GM18867 (cell line): ENCODE data around the gene ZBTB4.
"Not testable (repeated sequence)": the region's sequence is repeated elsewhere in the genome, so short reads cannot be mapped to it uniquely, and the experiment has no call there.

Experiments
- ATAC-seq: cut with Tn5 transposase; IDR thresholded peaks from one replicate; pipeline ENCODE4 v1.9.1; 2021; ENCODE audit warnings: mild to moderate bottlenecking, moderate library complexity; ENCODE audit not compliant: unreplicated experiment

ZBTB4 gene

DNA sequence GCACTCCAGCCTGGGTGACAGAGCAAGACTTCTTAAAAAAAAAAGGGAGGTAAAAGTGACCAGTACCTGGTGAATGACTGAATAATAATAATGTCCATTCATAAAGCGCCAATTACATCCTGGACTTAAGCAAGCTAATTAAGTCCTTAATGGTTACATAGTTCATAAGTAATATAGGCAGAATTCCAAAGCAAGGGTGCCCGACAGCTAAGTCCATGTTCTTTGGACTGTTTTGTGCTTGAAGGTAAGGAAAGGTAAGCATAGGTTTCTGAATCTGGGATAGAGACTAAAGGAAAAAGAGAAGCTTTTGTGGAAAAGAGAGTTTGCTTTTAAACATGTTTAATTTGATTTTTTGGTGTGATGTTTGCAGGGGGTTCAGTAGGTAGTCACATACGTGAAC is 14.5 kb upstream of the ZBTB4 start:
- no peak for ATAC-seq

DNA sequence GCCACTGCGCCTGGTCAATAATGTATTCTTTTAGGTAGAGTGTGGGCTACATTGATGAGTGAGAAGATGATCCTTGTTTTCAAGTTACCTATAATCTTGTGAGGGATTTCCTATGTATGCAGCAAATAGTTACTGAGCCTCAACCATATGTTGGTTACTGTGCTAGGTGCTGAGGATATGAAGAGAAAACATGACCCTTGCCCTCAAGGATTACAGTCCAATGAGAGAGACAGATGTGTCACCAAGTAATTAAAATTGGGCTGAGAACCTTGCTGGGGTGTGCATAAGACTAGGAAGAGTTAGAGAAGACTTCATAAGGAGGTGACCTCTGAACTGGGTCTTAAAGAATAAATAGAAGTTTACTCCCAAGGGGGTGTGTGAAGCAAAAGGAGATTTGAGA is 12.2 kb upstream of the ZBTB4 start:
- ATAC-seq = no peak

DNA sequence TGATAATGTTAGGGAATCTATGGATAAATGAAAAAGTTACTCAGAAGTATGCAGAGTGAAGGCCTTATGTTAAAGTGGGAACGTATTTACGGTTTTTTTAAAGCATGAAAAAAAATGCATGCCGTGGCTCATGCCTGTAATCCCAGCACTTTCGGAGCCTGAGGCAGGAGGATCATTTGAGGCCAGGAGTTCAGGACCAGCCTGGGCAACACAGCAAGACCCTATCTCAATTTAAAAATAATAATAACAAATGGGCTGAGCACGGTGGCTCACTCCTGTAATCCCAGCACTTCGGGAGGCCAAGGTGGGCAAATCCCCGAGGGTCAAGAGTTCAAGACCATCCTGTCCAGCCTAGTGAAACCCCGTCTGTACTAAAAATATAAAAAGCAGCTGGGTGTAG is 10.7 kb upstream of the ZBTB4 start:
- ATAC-seq = no peak

DNA sequence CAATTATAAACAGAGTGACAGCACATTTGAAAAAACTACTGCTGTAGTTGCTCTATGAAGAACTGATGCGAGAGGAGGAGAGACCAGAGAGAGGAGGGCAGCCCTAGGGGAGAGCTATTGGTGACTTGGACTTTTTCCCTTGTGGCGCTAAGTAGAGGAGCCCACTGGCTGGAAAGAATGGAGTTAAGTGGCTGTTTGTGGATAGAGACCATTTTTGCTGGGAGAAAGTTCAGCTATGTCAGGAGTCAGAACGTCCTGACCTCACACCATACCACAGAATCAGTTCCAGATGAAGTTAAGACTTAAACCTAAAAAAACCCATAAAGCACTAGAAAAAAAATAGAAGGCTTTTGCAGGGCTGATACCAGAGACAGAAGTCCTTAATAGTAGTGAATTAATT is 6.8 kb upstream of the ZBTB4 start:
- ATAC-seq = no peak

DNA sequence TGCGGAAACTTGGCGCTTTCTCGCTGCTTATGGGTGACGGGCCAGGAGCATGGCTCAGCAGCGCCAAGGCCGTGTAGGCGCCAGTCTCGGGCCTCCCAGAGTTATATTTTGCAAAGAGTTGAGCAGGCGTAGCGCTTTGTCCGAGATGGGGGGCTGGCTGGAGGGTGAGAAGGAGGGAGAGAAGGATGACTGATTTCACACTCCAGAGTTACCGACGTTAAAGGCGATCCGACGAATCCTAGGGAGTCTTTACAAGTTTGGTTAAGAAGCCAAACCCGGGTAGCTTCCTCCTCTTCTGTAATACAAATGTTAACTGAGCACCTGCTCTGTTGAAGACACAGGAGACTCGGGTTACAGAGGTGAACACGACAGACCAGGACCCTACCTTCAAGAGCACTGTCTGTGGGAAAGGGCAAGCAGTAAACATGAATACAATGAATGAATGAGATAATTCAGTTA is 5.5 kb upstream of the ZBTB4 start:
- no peak for ATAC-seq

DNA sequence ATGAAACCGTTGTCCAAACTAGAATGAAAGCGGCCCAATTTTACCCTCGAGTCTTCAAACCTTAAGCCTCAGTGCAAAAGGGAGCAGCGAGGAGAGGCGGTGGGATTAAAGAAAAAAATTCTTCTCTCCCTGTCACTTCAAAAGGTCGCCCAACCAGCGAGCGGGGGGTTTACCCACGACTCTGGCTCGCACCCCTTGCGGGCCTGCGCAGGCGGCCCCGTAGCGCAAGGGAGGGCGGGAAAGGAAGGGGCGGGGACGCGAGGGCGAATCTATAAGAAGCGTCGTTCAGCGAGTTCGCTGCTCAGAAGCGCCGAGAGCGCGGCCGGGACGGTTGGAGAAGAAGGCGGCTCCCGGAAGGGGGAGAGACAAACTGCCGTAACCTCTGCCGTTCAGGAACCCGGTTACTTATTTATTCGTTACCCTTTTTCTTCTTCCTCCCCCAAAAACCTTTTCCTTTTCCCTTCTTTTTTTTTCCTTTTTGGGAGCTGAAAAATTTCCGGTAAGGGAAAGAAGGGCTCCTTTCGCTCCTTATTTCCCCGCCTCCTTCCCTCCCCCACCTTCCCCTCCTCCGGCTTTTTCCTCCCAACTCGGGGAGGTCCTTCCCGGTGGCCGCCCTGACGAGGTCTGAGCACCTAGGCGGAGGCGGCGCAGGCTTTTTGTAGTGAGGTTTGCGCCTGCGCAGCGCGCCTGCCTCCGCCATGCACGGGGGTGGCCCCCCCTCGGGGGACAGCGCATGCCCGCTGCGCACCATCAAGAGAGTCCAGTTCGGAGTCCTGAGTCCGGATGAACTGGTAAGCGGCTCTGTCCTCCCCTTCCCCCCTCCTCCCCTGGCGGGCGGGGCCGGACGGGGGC is 4.9 kb upstream of the ZBTB4 start, which contains the start of gene POLR2A:
POLR2A (plus strand) TSS at position 300 of the 852 bp plus-strand sequence.
- peak; percentile 58 for ATAC-seq

DNA sequence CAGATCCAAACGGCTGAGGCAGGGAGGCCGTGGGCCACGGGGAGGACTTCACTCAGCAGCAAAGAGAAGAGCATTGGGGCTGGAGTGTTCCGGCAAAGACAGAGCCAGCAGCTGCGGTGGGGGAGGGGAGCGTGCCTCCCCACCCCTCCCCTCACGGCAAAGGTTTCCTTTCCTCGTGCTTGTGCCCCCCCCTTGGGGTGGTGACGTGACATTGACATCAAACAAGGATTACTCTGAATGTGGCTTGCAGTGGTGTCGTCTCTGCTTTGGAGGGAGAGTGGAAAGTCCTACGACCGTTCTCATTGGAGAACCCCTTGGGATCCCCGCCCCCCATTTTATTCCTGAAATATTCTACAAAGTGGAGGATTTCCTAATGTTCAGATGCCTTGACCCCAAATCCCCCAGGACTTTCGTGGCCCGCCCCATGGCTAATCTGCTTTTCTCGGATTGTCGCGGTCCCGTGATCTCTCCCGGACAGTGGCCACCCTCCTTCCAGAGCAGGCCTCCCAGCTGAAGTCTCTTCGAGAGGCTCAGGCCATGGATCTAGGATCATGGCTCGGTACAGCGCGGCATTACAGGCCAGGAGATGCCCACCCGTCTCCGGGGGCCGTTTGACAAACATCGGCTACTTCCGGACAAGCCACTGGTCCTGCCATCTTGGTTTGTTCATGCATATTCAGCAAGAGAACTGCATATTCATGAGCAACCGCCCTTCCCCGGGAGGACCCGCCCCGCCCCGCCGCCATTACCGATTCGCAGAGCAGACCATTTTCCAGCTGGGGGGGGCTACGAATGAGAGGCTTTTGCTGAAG is 4.0 kb upstream of the ZBTB4 start:
- peak; percentile 30 for ATAC-seq

DNA sequence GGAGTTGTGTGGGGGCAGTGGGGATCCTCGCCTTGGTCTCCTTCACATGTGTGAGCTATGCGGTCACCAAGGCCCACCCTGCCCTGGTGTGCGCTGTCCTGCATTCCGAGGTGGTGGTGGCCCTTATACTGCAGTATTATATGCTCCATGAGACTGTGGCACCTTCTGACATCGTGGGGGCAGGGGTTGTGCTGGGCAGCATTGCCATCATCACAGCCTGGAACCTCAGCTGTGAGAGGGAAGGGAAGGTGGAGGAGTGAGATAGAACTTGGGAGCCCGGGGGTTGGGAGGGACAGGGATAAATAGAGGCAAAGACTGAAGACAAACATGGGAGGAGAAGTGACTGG is 3.3 kb upstream of the ZBTB4 start:
- not testable (repeated sequence) for ATAC-seq

DNA sequence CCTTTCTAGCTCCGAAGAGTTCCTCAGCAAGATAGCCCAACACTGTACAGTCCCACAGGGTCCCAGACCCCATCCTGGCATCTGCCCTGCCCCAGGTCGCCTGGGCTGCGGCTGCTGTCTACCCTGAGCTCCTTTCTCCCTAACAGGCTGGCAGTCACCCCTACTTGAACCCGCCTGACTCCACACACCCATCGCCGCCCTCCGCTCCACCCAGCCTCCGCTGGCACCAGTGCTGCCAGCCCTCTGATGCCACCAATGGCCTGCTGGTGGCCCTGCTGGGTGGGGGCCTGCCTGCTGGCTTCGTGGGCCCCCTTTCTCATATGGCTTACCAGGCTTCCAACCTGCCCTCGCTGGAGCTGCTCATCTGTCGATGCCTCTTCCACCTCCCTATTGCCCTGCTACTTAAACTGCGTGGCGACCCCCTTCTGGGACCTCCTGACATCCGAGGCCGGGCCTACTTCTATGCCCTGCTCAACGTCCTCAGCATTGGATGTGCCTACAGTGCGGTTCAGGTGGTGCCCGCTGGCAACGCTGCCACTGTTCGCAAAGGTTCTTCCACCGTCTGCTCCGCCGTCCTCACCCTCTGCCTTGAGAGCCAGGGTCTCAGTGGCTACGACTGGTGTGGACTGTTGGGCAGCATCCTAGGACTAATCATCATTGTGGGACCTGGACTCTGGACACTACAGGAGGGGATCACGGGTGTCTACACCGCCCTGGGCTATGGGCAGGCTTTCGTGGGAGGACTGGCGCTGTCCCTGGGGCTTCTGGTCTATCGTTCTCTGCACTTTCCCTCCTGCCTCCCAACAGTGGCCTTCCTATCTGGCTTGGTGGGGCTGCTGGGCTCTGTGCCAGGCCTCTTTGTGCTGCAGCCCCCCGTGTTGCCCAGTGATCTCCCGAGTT is 2.7 kb upstream of the ZBTB4 start:
- not testable (repeated sequence) for ATAC-seq

DNA sequence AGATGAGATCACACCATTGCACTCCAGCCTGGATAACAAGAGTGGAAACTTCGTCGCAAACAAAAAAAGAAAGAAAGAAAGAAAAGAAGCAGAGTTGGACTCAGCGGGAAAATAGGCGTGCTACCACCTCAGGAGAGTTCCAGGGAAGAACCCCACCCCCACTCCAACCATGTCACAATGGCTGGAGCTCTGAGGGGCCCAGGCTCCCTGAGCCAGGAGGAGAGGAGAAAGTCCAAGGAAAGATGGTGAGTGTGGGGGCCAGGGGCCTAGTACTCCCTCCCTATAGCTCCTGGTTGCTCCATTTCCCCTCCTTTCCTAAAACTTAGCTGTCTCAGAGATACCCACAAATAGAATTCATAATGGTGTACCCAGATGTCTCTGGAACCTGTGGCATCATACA is 1.8 kb upstream of the ZBTB4 start, which contains the start of gene SLC35G6:
SLC35G6 (plus strand) TSS at position 172 of the 400 bp plus-strand sequence; CDS start at position 243, 71 bp downstream.
- not testable (repeated sequence) for ATAC-seq

DNA sequence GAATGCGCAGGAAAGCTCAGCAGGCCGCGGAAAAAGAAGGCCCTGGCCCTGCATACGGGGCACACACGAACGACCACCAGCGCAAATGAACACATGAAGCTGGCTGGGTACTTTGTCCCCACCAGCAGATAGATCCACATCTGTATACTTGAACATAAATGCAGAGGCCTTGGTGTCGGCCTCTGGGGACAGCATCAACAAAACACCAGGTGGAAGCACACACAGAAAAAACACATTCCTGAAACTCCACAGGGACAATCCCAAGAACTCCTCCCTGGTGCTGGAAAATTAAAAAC is 606 bp upstream of the ZBTB4 start:
- ATAC-seq = no peak

DNA sequence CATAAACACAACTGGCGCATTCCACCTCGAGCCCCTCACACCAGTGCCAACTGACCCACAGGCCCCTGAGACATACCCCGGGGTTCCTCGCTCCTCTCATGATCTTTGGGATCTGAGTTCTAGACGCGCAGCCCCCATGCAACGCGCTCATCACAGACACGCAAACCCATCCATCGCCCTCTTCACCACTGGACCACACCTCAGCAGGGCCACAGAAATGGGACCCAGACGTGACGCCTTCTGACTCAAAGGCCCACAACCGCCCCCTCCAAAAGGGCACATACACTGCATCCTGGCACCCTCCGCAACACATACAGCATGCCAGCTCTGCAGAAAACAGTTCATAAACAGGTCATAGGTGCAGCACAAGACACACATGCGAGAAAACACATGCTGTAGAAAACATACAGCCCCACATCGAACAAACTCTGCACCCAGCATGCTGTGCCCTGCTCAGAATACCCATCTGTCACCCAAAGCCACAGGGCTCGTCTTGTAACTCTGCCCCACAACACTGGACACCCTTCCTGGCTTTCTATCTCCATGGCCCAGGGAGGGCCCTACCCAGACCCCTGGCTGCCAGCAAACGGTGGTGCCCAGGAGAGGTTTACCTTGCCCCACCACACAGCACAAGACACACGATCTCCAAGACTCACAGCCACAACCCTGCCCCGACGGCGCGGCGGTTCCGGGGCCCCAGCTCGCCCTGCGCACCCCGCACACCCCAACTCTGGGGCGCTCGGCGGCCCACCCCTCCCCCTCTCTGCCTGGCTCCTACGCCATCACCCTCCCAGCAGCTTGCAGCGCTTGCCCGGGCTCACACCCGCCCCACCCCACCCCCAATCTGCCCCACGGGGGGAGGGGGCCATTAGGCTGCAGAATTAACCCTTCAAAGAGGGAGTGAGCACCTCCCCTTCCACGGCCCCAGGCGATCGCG is 887 bp downstream of the ZBTB4 start:
- ATAC-seq = no peak

DNA sequence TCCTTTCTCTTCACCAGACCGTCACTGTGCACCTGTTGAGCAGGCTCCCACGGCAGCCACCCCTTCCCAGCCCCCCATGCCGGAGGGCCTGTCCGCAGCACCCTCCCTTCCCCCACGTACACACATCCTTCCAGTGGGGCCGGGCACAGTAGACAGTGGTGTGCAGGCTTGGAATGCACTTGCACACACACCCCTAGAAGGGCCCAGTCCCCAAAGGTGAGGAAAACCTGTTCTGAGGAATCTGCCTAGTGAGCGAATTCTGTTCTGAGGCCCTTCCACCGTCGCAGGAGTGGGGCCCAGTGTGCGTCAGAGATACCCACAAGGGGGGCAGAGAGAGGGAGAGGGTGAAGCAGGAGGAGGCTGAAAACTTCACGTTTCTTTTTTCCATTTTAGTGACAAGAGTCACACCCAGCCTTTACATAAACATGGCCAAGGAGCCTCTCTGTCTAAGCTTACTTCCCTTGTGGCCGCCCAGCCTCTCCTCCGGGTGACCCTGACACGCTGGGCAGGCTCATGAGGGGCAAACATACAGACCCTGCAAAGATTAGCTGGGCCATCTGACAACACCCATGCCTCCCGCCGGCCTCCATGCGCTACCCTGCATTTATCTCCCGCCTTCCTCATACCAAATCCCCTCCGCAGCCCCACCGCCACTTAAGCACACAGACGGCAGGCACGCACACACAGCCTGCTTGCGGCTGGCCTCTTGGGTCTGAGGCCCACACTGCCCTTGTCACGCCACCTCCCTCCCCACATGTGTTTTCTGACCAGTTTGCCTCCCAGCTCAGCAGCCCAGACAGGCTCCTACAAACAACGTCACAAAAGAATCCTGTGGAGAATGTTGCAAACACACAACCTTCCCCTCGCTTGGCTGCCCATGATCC is 1.8 kb downstream of the ZBTB4 start:
- ATAC-seq = no peak

DNA sequence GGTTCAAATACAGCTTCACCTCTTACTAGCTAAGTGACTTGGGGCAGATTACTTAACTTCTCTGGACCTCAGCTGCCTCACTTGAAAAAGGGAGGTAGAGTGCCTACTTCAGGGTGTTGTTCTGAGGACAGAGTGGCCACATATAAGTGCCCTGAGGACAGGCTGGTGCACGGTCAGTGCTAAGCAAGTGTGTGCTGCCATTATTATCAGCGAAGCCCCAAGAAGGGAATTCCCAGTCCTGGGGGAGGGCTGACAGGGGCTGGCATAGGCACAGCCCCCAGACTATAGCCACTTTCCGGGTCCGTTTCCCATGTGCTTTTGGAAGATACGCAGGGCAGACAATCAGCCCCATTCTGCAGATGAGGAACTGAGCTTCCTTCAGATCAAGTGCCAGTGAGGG is 2.5 kb downstream of the ZBTB4 start:
- ATAC-seq = no peak

DNA sequence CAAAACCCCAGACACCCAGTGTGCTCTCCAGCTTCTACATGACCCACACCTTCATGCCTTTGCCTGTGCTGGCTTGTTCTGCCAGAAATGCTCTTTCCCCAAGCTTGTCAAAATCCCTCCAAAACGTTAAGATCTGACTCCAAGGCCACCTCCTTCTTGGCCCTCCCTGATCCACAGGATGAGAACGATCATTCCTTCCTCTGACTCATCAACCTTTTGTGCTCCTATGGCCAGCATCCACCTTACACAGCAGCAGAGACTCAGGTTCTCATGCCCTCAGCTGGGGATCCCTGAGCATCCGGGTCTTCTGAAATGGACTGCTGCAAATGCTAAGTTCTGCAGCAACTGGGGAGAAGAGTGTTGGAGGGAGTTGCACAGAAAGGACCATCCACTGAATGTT is 2.9 kb downstream of the ZBTB4 start:
- ATAC-seq = no peak

DNA sequence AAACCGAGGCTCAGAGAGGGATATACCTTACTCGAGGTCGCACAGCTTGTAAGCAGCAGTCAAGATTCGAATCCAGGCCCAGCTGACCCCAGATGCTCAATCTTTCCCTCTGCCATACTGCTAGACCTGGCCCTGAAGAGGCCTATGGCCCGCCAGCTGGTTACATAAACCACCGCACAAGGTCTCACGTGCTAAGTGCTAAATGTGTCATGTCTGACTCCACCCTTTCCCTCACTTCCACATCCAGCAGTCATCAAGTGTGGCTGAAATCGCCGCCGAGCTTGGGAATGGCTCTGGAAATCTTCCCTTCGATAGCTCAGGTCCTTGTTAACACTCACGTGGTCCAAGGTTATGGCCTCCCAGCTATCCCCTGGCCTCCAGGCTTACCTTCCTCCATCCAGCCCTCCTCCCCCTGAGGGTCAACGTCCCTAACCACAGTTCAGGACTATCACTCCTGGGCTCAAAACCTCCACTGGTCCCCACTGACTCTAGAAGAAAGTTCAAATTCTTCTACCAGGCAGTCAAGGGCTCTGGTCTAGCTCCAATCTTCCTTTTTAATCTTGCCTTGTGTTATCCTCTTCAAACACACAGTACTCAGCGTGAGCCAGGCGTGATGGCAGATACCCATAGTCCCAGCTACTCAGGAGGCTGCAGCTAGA is 3.5 kb downstream of the ZBTB4 start:
- no peak for ATAC-seq

DNA sequence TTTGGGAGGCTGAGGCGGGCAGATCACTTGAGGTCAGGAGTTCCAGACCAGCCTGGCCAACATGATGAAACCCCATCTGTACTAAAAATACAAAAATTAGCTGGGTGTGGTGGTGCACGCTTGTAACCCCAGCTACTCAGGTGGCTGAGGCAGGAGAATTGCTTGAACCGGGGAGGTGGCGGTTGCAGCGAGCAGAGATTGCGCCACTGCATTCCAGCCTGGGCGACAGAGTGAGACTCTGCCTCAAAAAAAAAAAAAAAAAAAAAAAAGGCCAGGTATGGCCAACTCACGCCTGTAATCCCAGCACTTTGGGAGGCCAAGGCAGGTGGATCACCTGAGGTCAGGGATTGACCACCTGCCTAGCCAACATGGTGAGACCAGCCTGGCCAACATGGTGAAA is 4.7 kb downstream of the ZBTB4 start:
- not testable (repeated sequence) for ATAC-seq

DNA sequence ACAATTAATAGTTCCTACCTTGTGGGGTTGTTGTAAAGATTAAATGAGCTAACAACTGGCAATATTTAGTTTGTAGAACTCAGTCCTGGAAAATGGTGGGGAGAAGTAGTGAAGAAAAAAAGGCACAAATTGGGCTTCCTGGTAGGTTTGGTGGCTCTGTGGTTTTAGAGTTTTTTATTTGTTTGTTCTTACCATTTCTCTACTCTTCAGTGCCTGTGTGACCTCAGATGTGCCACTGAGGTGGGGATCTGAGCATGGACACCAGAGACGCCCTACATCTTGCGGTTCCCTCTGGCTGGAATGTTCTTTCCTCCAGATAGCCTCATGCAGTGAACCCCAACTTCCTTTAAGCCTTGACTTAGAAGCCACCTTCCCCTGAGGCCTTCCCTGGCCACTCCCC is 7.7 kb downstream of the ZBTB4 start:
- no peak for ATAC-seq
